Spleen (tissue), 11 donors: ENCODE measurements around the gene PYDC2. TPM values are rescaled to one million over a fixed set of nuclear protein-coding genes. Genes with fewer than 3 reads are reported as not detected.
"Not testable (repeated sequence)": the region's sequence is repeated elsewhere in the genome, so short reads cannot be mapped to it uniquely, and the experiment has no call there.

ENCODE experiments used
- DNase-seq: peaks from one replicate; pipeline ENCODE4 v3.0.0-alpha.2; 2020
- H3K27ac ChIP-seq, 8 donors: fragments of 200-600 bp; sonication (generic) in 7 of 8; 1 replicate in 4 of 8; 2 replicates in 4 of 8; pipeline versions ENCODE4 v1.5.0 to v1.8.0; 2016 to 2021; ENCODE audit warnings: inconsistent platforms in 4 of 8, mild to moderate bottlenecking in 4 of 8, moderate library complexity in 1 of 8
- H3K27me3 ChIP-seq, 7 donors: fragments of 200-600 bp; sonication (generic) in 6 of 7; replicated peaks in 1 of 7; 1 replicate in 4 of 7; 2 replicates in 3 of 7; pipeline versions ENCODE4 v1.5.0 to v1.8.0; 2016 to 2021; ENCODE audit warnings: inconsistent platforms in 3 of 7, mild to moderate bottlenecking in 1 of 7
- H3K36me3 ChIP-seq, 6 donors: fragments of 200-600 bp; sonication (generic) in 5 of 6; 1 replicate in 4 of 6; 2 replicates in 2 of 6; pipeline versions ENCODE4 v1.5.0 to v1.8.0; 2016 to 2021; ENCODE audit warnings: inconsistent platforms in 2 of 6
- H3K4me1 ChIP-seq, 6 donors: fragments of 200-600 bp; sonication (generic) in 5 of 6; 1 replicate in 3 of 6; 2 replicates in 3 of 6; pipeline versions ENCODE4 v1.5.0 to v1.8.0; 2016 to 2021; ENCODE audit warnings: inconsistent platforms in 3 of 6
- H3K4me3 ChIP-seq, 8 donors: fragments of 200-600 bp; sonication (generic) in 7 of 8; 1 replicate in 4 of 8; 2 replicates in 4 of 8; pipeline versions ENCODE4 v1.5.0 to v1.8.0; 2016 to 2021; ENCODE audit warnings: inconsistent platforms in 4 of 8, mild to moderate bottlenecking in 4 of 8, moderate library complexity in 2 of 8
- H3K9me3 ChIP-seq, 8 donors: fragments of 200-600 bp; sonication (generic) in 7 of 8; 1 replicate in 4 of 8; 2 replicates in 4 of 8; pipeline versions ENCODE4 v1.5.0 to v1.8.0; 2016 to 2021; ENCODE audit warnings: inconsistent platforms in 4 of 8
- POLR2A ChIP-seq, 3 donors: fragments of 450-650 bp; IDR thresholded peaks; one replicate each; pipeline ENCODE4 v1.5.1; 2017; ENCODE audit warnings: antibody characterized with exemption in 3 of 3, mild to moderate bottlenecking in 1 of 3
- POLR2AphosphoS5 ChIP-seq, 3 donors: sonication (generic); formaldehyde crosslinking; IDR thresholded peaks; one replicate each; pipeline ENCODE4 v1.5.1; 2017; ENCODE audit warnings: antibody characterized with exemption in 3 of 3
- WGBS, 5 donors: extraction: QIAGEN DNeasy Blood & Tissue Kit in 3 of 5; methylation state at CpG; one replicate each; pipeline versions ENCODE4 v1.1.5 to v1.1.7; 2013 to 2018; 5-methylcytosine and 5-hydroxymethylcytosine counted together
- intact Hi-C: fragments of 100-400 bp; cut with DNase I; formaldehyde crosslinking; loops from one replicate; pipeline ENCODE4 v1.15.0; 2023; ENCODE audit warnings: low total_unique reads
- polyA plus RNA-seq, 3 donors: library from polyadenylated mRNA; stranded (reverse); fragments of 200-250 nt; gene quantifications; one replicate each; pipeline ENCODE4 v1.2.1, GENCODE V29; 2013
- total RNA-seq, 7 donors: library from RNA; depleted of rRNA in 3 of 7; stranded (reverse); fragments of >200 nt in 3 of 7; fragmentation: NEBNext Ultra II Directional in 4 of 7; extraction: Animal tissue kit (Norgen Biotek cat#: 25700) in 4 of 7; gene quantifications; one replicate each; pipeline versions ENCODE4 v1.1.0 to v1.2.1, GENCODE V29; 2016 to 2021
- TF ChIP-seq, protein P1 (sequence below), 11 experiments: fragments of 200-600 bp in 7 of 11; fragments of 450-650 bp in 4 of 11; sonication (generic) in 4 of 11; IDR thresholded peaks in 8 of 11; conservative IDR thresholded peaks in 3 of 11; 1 replicate in 7 of 11; 2 replicates in 4 of 11; pipeline versions ENCODE4 v1.4.0 to v1.8.0; 2016 to 2021; ENCODE audit warnings: antibody characterized with exemption in 11 of 11, inconsistent platforms in 4 of 11, mild to moderate bottlenecking in 1 of 11
- donor health status: healthy with polysubstance abuse.
- donor health status: DM: no; HTN: no; CAD: no; lungs with moderate emphysema.
- donor health status: DM: no; HTN: no; CAD: no.
- donor health status: Bipolar disorder and iron deficiency.
- donor health status: healthy.
- donor health status: DM: no; HTN: no; CAD: no.
- donor health status: DM: yes; HTN: yes; CAD: no.

Gene PYDC2
- total and polyA plus RNA-seq, 10 donors = not detected

DNA sequence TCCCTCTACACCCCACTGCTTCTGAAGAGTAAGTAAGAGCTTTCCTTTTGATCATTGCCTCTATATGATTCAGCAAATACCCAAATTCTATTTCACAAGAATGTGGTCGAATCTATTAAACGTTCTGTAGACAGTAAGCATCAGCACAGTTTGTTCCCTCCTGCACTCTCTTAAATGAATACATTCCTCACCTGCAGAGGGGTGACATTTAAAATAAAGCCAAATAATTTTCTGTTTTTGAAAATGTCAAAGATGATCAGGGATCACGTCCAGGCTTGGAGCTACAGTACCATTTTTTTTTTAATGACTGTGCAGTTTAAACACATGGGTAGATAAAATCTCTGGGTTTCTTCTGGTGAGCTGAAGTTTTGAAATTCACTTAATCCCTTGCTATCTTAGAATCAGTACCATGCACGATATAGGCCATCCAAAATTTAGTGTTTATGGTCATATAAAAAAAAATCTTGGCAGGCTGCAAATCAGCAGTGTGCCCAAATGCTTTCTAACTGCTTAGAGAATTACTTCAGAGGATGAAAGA is 12.8 kb downstream of the PYDC2 start:
- Histone ChIP-seq H3K27me3 (no peaks in the 10 kb centered on the region), H3K36me3 (no peaks in the 10 kb centered on the region), H3K4me3 (no peak overlapping the region), H3K9me3 (no peaks in the 10 kb centered on the region), H3K27ac (no peak overlapping the region), H3K4me1 (no peaks in the 10 kb centered on the region)
- TF ChIP-seq, protein P1, sequence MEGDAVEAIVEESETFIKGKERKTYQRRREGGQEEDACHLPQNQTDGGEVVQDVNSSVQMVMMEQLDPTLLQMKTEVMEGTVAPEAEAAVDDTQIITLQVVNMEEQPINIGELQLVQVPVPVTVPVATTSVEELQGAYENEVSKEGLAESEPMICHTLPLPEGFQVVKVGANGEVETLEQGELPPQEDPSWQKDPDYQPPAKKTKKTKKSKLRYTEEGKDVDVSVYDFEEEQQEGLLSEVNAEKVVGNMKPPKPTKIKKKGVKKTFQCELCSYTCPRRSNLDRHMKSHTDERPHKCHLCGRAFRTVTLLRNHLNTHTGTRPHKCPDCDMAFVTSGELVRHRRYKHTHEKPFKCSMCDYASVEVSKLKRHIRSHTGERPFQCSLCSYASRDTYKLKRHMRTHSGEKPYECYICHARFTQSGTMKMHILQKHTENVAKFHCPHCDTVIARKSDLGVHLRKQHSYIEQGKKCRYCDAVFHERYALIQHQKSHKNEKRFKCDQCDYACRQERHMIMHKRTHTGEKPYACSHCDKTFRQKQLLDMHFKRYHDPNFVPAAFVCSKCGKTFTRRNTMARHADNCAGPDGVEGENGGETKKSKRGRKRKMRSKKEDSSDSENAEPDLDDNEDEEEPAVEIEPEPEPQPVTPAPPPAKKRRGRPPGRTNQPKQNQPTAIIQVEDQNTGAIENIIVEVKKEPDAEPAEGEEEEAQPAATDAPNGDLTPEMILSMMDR (IDR thresholded peaks at IDR 0.05 in 8 of 11, conservative IDR thresholded peaks at IDR 0.05 in 3 of 11) = no peak
- TF ChIP-seq POLR2AphosphoS5 (IDR thresholded peaks at IDR 0.05) = no peak
- no peak for TF ChIP-seq POLR2A (IDR thresholded peaks at IDR 0.05)
- intact Hi-C loops = no loop called here
- no peak for DNase-seq
- WGBS, 5 donors = 36 to 78% (median 66%) methylated on average over 4 of the region's 4 CpGs

DNA sequence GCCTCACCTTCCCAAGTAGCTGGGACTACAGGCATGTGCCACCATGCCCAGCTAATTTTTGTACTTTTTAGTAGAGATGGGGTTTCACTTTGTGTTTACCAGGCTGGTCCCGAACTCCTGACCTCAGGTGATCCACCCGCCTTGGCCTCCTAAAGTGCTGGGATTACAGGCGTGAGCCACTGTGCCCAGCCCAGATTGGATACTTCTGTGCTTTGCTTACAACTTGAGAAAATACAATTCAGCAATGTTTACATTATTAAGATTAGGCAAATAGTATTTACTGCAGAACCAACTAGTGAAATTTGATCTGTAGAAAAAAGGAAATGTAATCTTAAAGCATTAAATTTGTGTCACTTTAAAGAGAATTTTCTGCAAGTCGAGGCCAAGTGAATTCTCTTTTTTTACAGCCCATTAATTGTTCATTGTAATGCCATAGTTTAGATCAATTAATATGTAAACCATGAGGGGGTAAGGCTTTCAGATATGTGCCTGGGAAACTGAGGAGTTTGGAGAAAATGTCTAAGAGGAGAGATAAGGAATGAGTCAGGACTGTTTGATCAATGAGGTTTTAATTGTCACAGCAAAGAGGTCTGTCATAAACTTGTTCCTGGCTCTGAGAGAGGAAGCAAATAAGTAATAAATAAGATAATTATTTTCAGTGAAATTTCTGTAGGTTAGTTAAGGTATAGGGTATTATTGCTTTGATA is 15.3 kb downstream of the PYDC2 start:
- WGBS, 5 donors = 75 to 88% (median 85%) methylated on average over 4 of the region's 4 CpGs
- TF ChIP-seq POLR2AphosphoS5 (IDR thresholded peaks at IDR 0.05) (no peak), POLR2A (IDR thresholded peaks at IDR 0.05) (no peak)
- TF ChIP-seq, protein P1 (IDR thresholded peaks at IDR 0.05 in 8 of 11, conservative IDR thresholded peaks at IDR 0.05 in 3 of 11) = no peak

DNA sequence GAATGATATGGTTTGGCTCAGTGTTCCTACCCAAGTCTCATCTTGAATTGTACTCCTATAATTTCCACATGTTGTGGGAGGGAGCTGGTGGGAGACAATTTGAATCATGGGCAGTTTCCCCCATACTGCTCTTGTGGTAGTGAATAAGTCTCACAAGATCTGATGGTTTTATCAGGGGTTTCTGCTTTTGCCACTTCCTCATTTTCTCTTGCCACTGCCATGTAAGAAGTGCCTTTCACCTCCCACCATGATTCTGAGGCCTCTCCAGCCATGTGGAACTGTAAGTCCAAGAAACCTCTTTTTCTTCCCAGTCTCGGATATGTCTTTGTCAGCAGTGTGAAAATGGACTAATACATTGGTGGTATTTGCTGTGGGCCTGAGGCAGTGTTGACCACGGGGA is 23.0 kb downstream of the PYDC2 start:
- H3K4me1 ChIP-seq, H3K36me3 ChIP-seq, H3K4me3 ChIP-seq, intact Hi-C loops, DNase-seq, H3K27ac ChIP-seq, H3K27me3 ChIP-seq: not testable (repeated sequence)
- WGBS, 5 donors = 73 to 92% (median 84%) methylated on average over 2 of the region's 2 CpGs
- peaks cover 0 to 32% (median 13%) of the 10 kb centered on the region in 8 donors for H3K9me3 ChIP-seq

More for the DNA sequence above, 15.3 kb downstream of the PYDC2 start:
- H3K4me3 ChIP-seq = no peak overlapping the region
- H3K27me3 ChIP-seq = no peaks in the 10 kb centered on the region
- DNase-seq = no peak
- no peak overlapping the region for H3K27ac ChIP-seq
- H3K4me1 ChIP-seq = no peaks in the 10 kb centered on the region
- intact Hi-C loops = no loop called here
- peaks cover 0 to 5% (median 3%) of the 10 kb centered on the region in 8 donors for H3K9me3 ChIP-seq
- H3K36me3 ChIP-seq = no peaks in the 10 kb centered on the region

DNA sequence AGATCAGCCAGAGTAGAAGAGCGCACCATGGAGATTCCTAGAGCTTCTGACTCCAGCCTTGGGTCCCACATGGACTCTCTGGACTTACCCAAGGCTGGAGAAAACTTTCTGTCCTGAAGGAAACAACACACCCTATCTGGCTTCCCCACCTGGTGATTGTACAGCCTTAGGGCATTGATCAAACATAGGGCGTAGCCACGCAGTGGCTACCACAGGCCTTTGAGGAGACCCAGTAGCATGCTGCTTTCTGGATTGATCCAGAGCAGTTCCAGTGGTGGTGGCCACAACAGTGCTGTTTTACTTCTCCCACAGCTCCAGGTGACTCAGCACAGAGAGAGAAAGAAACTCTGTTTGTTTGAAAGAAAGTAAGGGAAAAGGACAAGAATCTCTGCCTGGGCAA is 23.5 kb downstream of the PYDC2 start:
- Histone ChIP-seq H3K36me3 (no peaks in the 10 kb centered on the region), H3K4me1 (no peaks in the 10 kb centered on the region), H3K27ac (no peak overlapping the region), H3K9me3 (peaks cover 0 to 32% (median 13%) of the 10 kb centered on the region in 8 donors), H3K4me3 (no peak overlapping the region), H3K27me3 (no peaks in the 10 kb centered on the region)
- intact Hi-C loops = no loop called here
- TF ChIP-seq POLR2A (IDR thresholded peaks at IDR 0.05) (no peak), POLR2AphosphoS5 (IDR thresholded peaks at IDR 0.05) (no peak)
- TF ChIP-seq, protein P1 (IDR thresholded peaks at IDR 0.05 in 8 of 11, conservative IDR thresholded peaks at IDR 0.05 in 3 of 11) = no peak
- DNase-seq = no peak
- WGBS, 5 donors = 88 to 94% (median 91%) methylated on average over 3 of the region's 3 CpGs
